HG02970 (cell line): ENCODE results near the gene WNT5B.

Experiments used
- ATAC-seq: cut with Tn5 transposase; IDR thresholded peaks from one replicate; pipeline ENCODE4 v1.9.1; 2021; ENCODE audit warnings: mild to moderate bottlenecking, moderate library complexity, moderate number of reproducible peaks; ENCODE audit not compliant: unreplicated experiment, low FRiP score

WNT5B gene

DNA sequence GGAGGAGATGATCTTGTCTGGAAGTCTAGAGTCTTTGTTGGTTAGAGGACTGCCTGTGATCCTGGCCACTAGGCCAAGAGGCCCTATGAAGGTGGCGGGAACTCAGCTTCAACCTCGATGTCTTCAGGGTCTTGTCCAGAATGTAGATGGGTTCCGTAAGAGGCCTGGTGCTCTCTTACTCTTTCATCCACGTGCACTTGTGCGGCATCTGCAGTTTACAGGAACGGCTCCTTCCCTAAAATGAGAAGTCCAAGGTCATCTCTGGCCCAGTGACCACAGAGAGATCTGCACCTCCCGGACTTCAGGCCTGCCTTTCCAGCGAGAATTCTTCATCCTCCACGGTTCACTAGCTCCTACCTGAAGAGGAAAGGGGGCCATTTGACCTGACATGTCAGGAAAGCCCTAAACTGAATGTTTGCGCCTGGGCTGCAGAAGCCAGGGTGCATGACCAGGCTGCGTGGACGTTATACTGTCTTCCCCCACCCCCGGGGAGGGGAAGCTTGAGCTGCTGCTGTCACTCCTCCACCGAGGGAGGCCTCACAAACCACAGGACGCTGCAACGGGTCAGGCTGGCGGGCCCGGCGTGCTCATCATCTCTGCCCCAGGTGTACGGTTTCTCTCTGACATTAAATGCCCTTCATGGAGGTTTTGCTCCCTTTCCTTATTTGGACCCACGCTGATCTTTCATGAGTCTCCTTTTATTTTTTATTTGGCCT, 17.7 kb downstream of the WNT5B start:
- ATAC-seq: no peak

DNA sequence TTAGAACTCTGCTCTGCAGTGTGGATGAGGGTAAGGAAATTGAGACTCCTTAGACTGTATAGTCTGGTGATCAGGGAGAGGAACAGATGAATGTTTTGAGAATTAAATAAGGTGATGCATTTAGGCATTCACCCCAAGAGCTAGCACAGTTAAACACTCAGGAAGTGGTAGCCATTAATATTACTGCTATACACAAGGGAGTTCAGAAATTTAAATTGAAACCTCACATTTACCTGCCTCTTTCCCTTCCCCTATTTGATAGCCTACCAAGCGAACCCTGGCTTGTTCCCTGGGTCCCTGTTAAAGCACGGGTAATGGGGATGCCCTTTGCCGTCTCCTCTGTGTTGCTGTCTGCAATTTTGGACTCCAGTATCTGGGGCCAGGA, 18.2 kb downstream of the WNT5B start:
- no peak for ATAC-seq

DNA sequence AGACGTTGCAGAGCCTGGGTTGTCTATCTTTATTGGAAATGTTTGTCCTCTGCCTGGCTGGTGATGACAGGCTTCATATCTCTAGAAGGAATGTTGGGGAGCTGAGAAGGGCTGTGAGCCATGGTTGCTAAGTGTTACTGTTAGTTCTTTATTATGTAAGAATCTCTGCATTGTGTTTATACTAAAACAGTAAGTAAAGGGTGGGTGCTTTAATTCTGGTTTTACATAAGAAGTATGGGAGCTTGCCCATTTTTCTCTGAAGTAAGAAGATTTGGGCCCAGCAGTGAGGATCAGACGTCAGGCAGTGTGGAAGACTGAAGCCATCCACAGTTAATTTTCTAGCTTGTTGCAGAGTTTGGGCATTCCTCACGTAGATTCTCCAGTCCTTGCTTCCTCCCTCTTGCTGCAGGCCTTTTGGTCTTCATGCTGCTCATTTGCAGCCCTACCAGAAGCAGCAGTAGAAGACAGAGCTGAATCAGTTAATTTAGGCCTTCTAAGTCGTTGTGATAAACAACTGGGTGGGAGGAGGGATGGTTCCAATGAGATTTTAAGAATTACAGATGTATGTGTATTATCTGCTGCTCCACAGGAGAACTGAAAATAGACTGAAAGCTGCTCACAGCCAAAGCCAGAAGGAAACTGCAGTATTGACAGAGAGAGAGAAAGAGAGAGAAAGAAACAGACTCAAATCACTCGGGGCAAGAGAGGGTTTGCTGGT, 21.4 kb downstream of the WNT5B start:
- ATAC-seq: no peak

DNA sequence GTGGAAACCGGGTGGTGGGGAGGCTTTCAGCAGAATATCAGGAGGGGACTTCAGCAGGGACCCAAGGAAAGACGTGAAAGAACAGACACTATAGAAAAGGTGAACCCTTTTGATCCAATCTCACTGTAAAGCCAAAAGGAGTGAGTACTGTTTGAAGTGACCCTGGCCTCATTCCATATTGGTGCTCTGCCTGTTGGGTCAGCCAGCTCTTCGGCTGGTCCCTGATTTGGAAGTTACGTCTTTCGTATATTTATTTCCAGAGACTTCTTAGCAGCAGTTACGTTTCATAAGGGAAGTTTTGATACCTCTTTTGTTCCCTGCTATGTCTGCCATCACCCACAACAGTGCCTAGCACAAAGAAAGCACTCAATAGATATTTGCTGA, 21.9 kb downstream of the WNT5B start:
- ATAC-seq: no peak

DNA sequence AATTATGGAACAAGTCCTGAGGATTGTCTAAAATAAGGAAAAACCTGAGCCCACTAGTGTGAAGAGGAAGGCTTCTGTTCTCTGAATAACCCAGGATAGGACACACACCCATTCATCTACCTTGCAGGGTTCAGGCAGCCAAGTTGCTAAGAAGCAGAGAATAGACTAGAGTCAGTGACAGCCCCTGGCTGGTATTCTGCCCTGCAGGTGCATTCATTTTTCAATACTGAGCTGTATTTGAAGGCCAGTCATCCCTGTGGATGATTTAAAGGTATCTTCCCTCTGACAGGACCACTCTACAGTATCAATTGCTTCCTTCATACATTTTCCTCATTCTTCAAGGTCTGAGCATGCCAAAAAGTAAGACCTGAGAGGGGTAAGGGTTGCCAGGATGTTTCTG, 22.9 kb downstream of the WNT5B start:
- ATAC-seq: no peak

DNA sequence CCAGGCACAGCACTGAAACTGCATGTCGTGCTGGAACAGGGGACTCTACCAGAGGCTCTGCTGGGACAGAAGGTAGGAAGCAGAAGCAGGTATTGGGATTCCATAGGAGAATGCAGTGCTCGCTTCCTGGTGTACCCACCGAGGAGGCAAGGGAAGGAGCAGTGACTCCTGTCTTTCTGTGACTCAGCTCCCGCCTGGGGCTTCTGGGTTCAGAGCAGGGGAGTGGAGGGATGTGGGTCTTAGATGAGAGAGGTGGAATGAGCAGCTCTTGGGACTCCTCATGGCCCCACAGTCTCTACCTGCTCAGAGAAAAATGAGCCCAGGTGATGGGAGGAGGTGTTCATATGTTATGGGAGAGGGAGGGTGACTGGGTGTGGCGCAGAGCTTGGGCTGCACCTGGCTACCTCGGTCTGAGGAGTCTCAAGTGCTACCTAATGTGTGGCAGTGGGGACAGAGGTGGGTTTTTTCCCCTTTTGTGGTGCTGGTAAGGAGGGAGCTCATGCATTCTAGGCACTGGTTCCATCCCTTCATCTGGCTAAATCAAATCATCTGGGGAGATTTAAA, 26.3 kb downstream of the WNT5B start:
- ATAC-seq: no peak

DNA sequence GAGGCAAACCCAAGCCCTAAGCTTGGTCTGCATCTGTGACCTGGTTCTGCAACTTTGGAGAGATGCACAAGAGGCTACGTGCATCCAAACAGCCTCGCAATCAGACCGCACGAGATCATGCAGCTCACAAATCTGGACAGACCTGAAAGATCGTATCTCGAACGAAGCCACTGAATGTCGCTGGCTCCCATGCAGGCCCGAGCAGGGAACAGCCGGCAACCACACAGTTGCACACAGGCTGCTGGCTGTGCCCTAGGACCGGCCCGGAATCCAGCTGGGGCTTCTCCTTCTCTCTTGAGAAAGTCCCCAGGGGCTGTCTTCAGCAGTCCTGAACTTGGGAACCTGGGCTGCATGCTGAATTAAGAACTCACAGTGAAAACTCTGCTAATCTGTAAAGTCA, 27.9 kb downstream of the WNT5B start:
- no peak for ATAC-seq

DNA sequence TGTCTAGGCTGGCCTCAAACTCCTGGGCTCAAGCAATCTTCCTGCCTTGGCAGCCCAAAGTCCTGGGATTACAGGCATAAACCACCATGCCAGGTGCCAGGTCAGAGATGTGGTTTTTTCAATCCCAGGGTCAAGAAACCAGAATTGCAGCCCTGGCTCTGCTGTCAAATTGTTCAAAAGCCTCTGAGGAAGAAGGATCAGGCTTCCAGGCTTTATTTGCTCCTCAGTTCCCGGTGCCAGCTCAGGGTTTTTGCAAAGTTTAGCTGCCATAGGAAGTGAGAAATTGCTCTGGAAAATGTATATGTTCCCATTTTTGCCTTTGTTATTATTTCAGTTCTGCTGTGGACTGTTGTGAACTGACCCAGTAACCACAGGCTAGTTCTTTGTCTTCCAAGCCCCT, 28.7 kb downstream of the WNT5B start:
- no peak for ATAC-seq

DNA sequence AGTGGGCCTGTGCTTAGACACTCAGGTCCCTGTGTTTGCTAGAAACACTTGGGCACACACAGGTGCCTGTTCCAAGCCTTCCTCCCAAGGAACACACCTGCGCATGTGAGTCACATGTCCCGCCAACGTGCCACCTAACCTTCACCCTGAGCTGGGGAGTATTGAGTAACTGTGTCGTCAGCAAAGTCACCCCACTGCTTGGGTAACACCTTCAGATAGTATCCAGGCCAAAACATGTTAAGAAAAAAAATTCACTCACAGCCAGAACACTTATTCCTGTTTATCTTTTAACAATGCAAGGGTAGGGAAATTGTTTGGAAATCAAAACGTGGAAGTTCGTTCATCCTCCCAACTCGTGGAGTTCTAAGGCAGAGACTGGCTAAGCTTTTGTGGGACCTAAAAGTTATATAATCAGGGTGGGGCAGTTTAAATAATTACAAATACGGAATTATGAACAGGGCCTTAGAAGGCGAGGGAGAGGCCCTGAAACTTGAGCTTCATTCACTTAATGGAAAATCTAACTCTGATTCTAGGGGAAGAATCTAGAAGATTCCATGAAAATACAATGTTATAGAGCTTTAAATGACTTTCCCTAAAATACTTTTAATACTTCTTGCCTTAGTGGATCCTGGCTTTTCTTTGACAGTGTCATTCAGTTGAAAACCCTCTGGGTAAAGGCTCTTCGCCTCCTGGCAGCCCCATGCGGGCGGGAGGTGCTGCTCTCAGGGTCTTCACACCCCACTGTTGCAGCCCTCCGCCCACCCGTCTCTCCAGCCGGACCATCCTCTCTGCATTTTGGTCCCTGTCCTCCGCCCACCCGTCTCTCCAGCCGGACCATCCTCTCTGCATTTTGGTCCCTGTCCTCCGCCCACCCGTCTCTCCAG, 31.5 kb downstream of the WNT5B start:
- ATAC-seq: no peak

DNA sequence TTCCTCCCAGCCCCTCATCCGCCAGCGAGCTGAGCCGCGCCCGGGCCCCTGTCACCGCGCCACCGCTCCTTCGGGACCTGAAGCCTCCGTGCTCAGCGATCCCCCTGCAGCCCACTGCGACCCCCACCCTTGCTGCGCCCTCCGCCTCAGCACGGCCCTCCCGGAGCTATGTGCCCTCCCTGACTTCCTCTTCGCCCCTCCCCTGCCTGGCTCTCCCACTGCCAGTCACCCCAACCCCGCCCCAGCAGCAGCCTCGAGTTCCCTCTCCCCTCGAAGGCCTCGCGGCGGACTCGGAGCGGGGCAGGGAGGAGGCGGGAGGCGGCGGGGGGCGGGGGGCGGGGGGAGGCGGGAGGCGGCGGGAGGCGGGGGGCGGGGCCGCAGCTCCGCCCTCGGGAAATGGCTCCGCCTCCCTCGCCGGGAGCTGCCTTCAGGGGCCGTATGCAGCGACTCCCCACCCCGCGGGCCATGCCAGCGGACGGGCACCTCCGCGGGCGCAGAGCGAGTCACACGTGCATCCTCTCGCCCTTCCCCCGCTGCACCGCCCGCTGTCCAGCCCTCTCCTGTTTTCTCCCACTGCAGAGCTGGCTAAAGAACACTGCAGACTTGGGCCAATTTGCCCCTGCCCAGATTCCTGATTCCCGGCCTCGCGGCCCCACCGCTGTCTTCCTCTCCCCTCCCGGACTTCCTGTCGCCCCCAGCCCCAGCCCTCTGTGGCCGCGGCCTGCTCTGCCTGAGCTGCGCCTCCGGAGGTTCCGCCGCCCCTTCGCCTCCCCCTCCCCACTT, 32.7 kb downstream of the WNT5B start:
- no peak for ATAC-seq

DNA sequence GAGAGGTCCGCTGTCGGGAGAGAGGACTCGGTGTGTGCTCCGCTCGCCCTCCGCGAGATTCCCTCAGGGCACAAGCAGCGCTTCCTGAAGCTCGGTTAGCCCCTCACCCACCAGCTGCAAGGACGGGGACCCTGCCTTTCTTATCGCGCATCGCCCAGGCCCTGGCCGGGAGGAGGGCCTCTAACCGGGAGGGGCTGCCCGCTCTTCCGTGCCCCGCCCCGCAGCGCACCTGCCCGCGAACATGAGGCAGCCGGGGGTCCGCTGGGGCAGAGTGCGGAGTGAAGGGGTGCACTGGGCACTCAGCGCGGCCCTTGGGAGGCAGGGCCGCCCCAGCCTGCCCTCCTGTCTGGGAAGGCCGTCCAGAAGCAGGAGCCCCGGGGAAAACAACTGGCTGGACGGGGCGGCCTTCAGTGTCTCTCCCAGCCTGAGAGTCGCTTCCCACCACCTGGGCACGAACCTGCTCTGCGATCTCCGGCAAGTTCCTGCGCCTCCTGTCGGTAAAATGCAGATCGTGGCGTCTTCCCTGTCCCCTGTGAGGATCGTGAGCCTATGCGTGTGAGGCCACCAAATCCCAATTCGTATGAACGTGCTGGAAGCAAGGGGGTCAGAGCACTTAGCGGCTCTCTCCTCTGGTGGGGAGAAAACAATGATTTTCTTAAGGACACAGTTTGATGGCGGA, 33.9 kb downstream of the WNT5B start:
- ATAC-seq: no peak

DNA sequence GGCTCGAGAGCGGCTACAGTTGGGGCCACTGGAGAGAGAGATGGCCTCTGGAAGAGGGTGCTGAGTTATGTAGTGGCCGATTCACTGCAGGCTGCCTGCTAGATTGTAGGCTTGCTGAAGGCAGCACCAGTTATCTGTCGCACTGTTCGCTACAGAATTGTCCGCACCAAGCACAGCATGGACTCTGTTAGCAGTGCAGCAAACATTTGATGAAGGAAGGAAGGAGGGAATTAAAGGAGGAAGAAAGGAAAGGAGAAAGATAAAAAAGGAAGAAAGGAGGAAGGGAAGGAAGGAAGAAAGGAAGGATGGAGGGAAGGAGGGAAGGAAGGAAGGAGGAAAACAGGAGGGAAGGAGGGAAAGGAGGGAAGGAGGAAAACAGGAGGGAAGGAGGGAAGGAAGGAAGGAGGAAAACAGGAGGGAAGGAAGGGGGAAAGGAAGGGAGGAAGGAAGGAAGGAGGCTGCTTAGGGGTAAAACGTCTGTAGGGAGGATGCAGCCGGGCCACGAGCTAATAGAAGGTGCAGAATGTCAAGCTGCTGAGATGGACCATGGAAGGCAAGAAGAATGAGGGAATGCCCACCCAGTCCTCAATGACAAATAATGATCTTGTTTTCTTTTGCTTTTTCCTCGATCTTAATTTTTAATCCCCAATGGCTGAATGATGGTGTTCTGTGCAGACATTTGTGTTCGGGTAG, 34.6 kb downstream of the WNT5B start:
- ATAC-seq: no peak

DNA sequence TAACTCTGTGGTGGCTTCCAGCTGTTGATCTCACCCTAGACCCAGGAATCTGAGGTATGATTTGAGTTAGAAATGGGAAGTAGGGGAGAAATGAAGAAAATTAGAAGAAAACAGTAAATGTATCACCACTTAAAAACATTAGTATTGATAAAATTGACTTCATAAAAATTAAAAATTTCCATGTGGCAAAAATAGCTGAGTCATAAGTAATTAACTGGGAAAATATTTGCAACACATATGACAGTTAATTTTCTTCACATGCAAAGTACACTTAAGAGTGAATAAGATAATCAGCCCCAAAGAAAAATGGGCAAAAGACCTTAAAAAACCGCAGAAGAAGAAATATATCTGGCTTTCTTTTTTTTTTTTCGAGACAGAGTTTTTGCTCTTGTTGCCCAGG, 36.3 kb downstream of the WNT5B start:
- ATAC-seq: no peak

DNA sequence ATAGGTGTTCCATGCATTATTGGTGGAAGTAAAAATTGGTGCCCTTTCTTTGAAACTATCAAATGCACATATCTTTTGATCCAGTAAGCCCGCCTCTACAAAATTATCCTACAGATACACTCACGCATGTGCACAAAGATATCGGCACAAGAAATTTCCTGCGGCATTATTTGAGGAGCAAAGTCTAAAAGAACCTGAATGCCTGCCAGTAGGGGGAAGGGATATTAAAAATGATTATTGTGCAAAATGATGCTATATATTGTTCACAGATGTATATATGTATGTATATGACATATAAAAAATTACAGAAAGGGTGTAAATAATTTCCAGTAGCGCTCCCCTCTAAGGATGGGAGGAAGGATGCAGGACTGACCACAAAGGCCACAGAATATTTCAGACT, 37.2 kb downstream of the WNT5B start:
- ATAC-seq: no peak

DNA sequence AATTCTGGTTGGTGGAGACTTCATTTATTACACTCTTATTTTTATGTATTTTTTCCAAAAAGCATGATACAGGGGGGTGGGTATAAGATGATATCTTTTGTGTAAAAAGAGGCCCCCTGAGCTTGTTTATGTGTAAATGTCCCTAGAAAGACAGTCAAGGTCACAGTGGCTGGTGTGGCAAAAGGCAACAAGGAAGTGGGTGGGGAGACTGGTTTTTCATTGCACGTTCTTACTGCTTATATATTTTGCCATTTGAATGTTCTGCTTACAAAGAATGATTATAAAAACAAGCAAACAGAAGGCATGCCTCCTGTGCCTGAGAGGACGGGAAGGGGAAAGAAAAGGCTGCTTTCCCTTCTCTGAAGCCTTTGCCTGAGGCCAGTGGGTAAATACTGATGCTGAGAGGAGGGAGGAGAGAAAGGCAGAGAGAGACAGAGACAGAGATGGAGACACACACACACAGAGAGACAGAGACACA, 37.7 kb downstream of the WNT5B start:
- ATAC-seq: no peak

DNA sequence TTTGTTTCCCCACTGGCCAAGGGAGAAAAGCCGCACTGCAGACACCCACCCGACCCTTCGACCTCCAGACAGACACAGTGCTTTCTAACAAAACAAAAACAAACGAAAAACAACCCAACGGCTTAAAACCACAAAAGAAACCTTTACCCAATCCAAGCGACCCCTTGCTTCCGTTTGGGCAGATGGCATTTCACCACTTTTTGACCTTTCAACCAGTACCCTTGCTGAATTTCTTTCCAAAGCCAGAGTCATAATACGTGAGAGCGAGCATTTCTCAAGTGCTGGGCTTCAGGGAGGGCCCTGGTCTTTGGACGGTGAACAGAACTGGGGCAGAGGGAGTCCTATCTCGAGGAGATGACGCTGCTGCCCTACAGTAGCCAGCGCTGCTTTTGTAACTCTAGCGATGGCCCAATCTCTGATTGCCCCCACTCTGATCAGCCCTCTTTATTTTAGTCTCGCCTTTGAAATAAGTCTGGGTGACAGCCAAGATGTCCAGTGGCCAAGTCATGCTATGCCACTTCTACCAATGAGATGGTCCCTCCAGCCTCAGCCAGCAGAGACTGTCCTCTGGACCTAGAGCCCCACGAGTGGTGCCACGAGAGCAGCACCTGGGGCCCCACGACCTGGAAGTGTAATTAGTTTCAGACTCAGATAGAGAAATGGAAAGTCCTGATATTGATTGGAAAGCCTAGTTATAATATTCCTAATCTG, 40.0 kb downstream of the WNT5B start:
- ATAC-seq: no peak

DNA sequence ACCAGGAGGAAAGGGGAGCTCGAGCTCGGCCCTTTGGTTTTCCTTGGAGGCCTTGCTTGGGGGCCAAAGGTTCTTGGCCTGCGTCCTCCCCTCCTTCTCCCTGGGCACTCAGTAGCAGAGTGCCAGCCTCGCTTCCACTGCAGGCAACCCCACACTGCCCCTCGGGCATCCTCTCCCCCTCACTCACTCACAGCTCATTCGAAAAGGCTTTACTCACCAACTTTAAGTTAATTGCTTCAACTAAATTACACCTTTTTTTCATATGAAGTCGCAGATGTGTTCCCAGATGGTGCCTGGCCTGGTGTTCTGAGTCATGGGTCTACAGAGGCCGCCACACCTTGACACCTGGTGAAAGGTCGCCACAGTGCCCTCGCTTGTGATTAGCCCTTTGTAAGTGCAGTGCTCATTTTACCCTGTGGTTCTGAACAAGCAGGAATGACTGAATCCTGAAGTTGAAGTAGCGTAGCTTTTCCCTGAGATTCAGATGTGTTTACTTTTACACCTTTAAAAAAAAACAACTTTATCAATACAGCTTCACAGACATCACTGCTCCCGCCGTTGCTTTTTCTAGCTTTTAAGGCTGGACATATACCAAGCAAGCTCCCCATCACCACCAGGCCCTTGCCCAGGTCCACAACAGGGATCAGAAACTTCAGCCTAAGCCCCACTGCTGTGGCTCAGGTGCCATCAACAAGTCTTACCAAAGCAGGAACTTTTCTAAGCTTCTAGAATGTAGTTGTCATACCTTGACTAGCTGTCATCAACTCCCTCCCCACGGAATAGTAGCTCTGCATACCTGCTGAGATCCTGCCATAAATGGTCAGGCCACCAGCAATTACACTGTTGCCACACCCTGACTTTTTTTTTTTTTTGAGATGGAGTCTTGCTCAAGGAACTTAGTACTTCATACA, 41.6 kb downstream of the WNT5B start:
- ATAC-seq: no peak
